Vagina (tissue), 2 donors: Measurements from ENCODE around the gene IGSF23. TPM values are rescaled to one million over a fixed set of nuclear protein-coding genes. Genes with fewer than 3 reads are reported as not detected.

Experiments
- DNase-seq, 2 donors: peaks; one replicate each; pipeline ENCODE4 v3.0.0-alpha.2; 2017; ENCODE audit errors: extremely low spot score in 2 of 2
- H3K27ac ChIP-seq: fragments of 200-600 bp; sonication (generic); one replicate; pipeline ENCODE4 v1.5.1; 2019
- H3K27me3 ChIP-seq: fragments of 200-600 bp; sonication (generic); one replicate; pipeline ENCODE4 v1.5.1; 2019
- H3K36me3 ChIP-seq, 2 donors: fragments of 200-600 bp; sonication (generic); one replicate each; pipeline ENCODE4 v1.5.1; 2017 to 2019
- H3K4me1 ChIP-seq: fragments of 200-600 bp; sonication (generic); one replicate; pipeline ENCODE4 v1.5.1; 2019
- H3K4me3 ChIP-seq, 2 donors: fragments of 200-600 bp; sonication (generic); 1 replicate in 1 of 2; 2 replicates in 1 of 2; pipeline ENCODE4 v1.5.1; 2016 to 2019
- H3K9me3 ChIP-seq: fragments of 200-600 bp; sonication (generic); one replicate; pipeline ENCODE4 v1.5.1; 2019
- CTCF ChIP-seq, 3 experiments: fragments of 450-650 bp in 2 of 3; fragments of 200-600 bp in 1 of 3; sonication (generic) in 1 of 3; IDR thresholded peaks; one replicate each; pipeline ENCODE4 v1.5.1; 2017 to 2019; ENCODE audit warnings: antibody characterized with exemption in 3 of 3, mild to moderate bottlenecking in 2 of 3, moderate library complexity in 2 of 3
- POLR2A ChIP-seq, 2 donors: fragments of 450-650 bp; IDR thresholded peaks; one replicate each; pipeline ENCODE4 v1.6.1; 2017; ENCODE audit warnings: antibody characterized with exemption in 2 of 2, mild to moderate bottlenecking in 2 of 2, moderate library complexity in 2 of 2
- POLR2AphosphoS5 ChIP-seq, 2 donors: sonication (generic); formaldehyde crosslinking; IDR thresholded peaks; one replicate each; pipeline ENCODE4 v1.9.0; 2017; ENCODE audit warnings: antibody characterized with exemption in 2 of 2, mild to moderate bottlenecking in 2 of 2, low read depth in 1 of 2; ENCODE audit not compliant: insufficient read depth in 1 of 2
- intact Hi-C: fragments of 100-400 bp; cut with DNase I; formaldehyde crosslinking; loops from one replicate; pipeline ENCODE4 v1.15.1; 2023
- total RNA-seq: library from RNA; depleted of rRNA; stranded (reverse); fragments of >200 nt; gene quantifications from one replicate; pipeline ENCODE4 v1.2.3, GENCODE V29; 2016

IGSF23 gene
- total RNA-seq, 1 donor from 2014 or later: not detected

GRCh38 chr19:44657211-44657921 lies 44.0 kb downstream of the IGSF23 start:
- H3K9me3 ChIP-seq: no peaks in the 10 kb centered on the region
- peaks cover 9% of the 10 kb centered on the region for H3K4me1 ChIP-seq
- peaks cover 0 to 65% of the 10 kb centered on the region in 2 donors for H3K36me3 ChIP-seq
- H3K27ac ChIP-seq: no peak overlapping the region
- TF ChIP-seq CTCF (IDR thresholded peaks at IDR 0.05) (peak; percentile 68 to 89 (median 85)), POLR2A (IDR thresholded peaks at IDR 0.05) (no peak)
- intact Hi-C loops: loop anchor here (5.0 kb wide), 1 partner anchor 70 kb away; no protein-coding TSS in a partner anchor
- no peaks in the 10 kb centered on the region for H3K27me3 ChIP-seq
- no peak overlapping the region for H3K4me3 ChIP-seq
- no peak for DNase-seq

GRCh38 chr19:44658069-44658733 lies 44.8 kb downstream of the IGSF23 start:
- H3K36me3 ChIP-seq: peaks cover 0 to 59% of the 10 kb centered on the region in 2 donors
- intact Hi-C loops: loop anchor here (5.0 kb wide), 1 partner anchor 71 kb away; no protein-coding TSS in a partner anchor
- TF ChIP-seq CTCF (IDR thresholded peaks at IDR 0.05): no peak
- no peak for TF ChIP-seq POLR2AphosphoS5 (IDR thresholded peaks at IDR 0.05; ENCODE audit: insufficient read depth in 1 of 2, low read depth in 1 of 2)
- no peak for TF ChIP-seq POLR2A (IDR thresholded peaks at IDR 0.05)

GRCh38 chr19:44660081-44660480 lies 46.7 kb downstream of the IGSF23 start:
- Histone ChIP-seq H3K36me3 (peaks cover 0 to 42% of the 10 kb centered on the region in 2 donors), H3K27ac (no peak overlapping the region), H3K4me1 (peaks cover 16% of the 10 kb centered on the region), H3K9me3 (no peaks in the 10 kb centered on the region), H3K4me3 (no peak overlapping the region), H3K27me3 (no peaks in the 10 kb centered on the region)
- intact Hi-C loops: no loop called here
- no peak for DNase-seq
- no peak for TF ChIP-seq CTCF (IDR thresholded peaks at IDR 0.05)
- no peak for TF ChIP-seq POLR2AphosphoS5 (IDR thresholded peaks at IDR 0.05; ENCODE audit: insufficient read depth in 1 of 2, low read depth in 1 of 2)
- TF ChIP-seq POLR2A (IDR thresholded peaks at IDR 0.05): no peak

More at GRCh38 chr19:44658069-44658733, 44.8 kb downstream of the IGSF23 start:
- H3K9me3 ChIP-seq: no peaks in the 10 kb centered on the region
- no peak for DNase-seq
- no peaks in the 10 kb centered on the region for H3K27me3 ChIP-seq
- no peak overlapping the region for H3K4me3 ChIP-seq
- peaks cover 16% of the 10 kb centered on the region for H3K4me1 ChIP-seq
- no peak overlapping the region for H3K27ac ChIP-seq

GRCh38 chr19:44661205-44661604 lies 47.8 kb downstream of the IGSF23 start:
- TF ChIP-seq POLR2A (IDR thresholded peaks at IDR 0.05): no peak
- TF ChIP-seq CTCF (IDR thresholded peaks at IDR 0.05): no peak
- no peak for TF ChIP-seq POLR2AphosphoS5 (IDR thresholded peaks at IDR 0.05; ENCODE audit: insufficient read depth in 1 of 2, low read depth in 1 of 2)
- Histone ChIP-seq H3K4me1 (peaks cover 16% of the 10 kb centered on the region), H3K9me3 (no peaks in the 10 kb centered on the region), H3K36me3 (peaks cover 0 to 33% of the 10 kb centered on the region in 2 donors), H3K27me3 (no peaks in the 10 kb centered on the region), H3K4me3 (no peak overlapping the region), H3K27ac (no peak overlapping the region)
- no peak for DNase-seq
- intact Hi-C loops: no loop called here

GRCh38 chr19:44661904-44662303 lies 48.5 kb downstream of the IGSF23 start:
- no peak for TF ChIP-seq POLR2A (IDR thresholded peaks at IDR 0.05)
- TF ChIP-seq CTCF (IDR thresholded peaks at IDR 0.05): no peak
- no peak overlapping the region for H3K4me3 ChIP-seq
- no peaks in the 10 kb centered on the region for H3K27me3 ChIP-seq
- H3K9me3 ChIP-seq: no peaks in the 10 kb centered on the region
- H3K4me1 ChIP-seq: peaks cover 16% of the 10 kb centered on the region
- no peak overlapping the region for H3K27ac ChIP-seq
- DNase-seq: no peak
- H3K36me3 ChIP-seq: peaks cover 0 to 27% of the 10 kb centered on the region in 2 donors
- intact Hi-C loops: no loop called here
